Body of pancreas (tissue), 4 donors: ENCODE measurements around the gene MISP.

Experiments
- CTCF ChIP-seq, 7 experiments: fragments of 450-650 bp in 4 of 7; fragments of 200-600 bp in 3 of 7; sonication (generic) in 3 of 7; IDR thresholded peaks; one replicate each; pipeline ENCODE4 v1.5.1; 2016 to 2019; ENCODE audit warnings: antibody characterized with exemption in 7 of 7
- POLR2A ChIP-seq, 3 donors: fragments of 450-650 bp; IDR thresholded peaks; one replicate each; pipeline ENCODE4 v1.6.1; 2016; ENCODE audit warnings: antibody characterized with exemption in 3 of 3, mild to moderate bottlenecking in 2 of 3

- TF ChIP-seq CTCF (IDR thresholded peaks at IDR 0.05) (no peak), POLR2A (IDR thresholded peaks at IDR 0.05) (no peak)
These were observed 6.1 kb downstream of the MISP start for GRCh38 chr19:756821-757688.
